Breast epithelium (tissue), 3 donors: ENCODE measurements around the gene ACR.
"Not testable (repeated sequence)": the region's sequence is repeated elsewhere in the genome, so short reads cannot be mapped to it uniquely, and the experiment has no call there.

Experiments used
- POLR2A ChIP-seq: fragments of 450-650 bp; IDR thresholded peaks from one replicate; pipeline ENCODE4 v1.6.1; 2016; ENCODE audit warnings: antibody characterized with exemption, mild to moderate bottlenecking, moderate library complexity
- TF ChIP-seq, protein P1 (sequence below), 3 donors: fragments of 450-650 bp; IDR thresholded peaks; one replicate each; pipeline ENCODE4 v1.5.1; 2016 to 2017; ENCODE audit warnings: antibody characterized with exemption in 3 of 3, mild to moderate bottlenecking in 3 of 3, moderate library complexity in 3 of 3

DNA sequence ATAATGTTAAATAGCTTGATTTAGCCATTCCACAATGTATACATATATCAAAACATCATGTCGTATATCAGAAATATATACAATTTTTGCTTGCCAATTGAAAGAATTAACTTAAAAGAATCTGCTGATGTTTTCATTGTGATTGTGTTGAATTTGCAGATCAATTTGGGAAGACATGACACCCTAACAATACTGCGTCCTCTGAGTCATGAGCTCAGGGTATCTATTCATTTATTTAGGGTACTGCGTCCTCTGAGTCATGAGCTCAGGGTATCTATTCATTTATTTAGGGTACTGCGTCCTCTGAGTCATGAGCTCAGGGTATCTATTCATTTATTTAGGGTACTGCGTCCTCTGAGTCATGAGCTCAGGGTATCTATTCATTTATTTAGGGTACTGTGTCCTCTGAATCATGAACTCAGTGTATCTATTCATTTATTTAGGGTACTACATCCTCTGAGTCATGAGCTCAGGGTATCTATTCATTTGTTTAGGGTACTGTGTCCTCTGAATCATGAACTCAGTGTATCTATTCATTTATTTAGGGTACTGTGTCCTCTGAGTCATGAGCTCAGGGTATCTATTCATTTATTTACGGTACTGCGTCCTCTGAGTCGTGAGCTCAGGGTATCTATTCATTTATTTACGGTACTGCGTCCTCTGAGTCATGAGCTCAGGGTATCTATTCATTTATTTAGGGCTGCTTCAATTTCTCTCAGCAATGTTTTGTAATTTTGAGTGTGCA is 21.8 kb downstream of the ACR start:
- TF ChIP-seq, protein P1, sequence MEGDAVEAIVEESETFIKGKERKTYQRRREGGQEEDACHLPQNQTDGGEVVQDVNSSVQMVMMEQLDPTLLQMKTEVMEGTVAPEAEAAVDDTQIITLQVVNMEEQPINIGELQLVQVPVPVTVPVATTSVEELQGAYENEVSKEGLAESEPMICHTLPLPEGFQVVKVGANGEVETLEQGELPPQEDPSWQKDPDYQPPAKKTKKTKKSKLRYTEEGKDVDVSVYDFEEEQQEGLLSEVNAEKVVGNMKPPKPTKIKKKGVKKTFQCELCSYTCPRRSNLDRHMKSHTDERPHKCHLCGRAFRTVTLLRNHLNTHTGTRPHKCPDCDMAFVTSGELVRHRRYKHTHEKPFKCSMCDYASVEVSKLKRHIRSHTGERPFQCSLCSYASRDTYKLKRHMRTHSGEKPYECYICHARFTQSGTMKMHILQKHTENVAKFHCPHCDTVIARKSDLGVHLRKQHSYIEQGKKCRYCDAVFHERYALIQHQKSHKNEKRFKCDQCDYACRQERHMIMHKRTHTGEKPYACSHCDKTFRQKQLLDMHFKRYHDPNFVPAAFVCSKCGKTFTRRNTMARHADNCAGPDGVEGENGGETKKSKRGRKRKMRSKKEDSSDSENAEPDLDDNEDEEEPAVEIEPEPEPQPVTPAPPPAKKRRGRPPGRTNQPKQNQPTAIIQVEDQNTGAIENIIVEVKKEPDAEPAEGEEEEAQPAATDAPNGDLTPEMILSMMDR (IDR thresholded peaks at IDR 0.05) = not testable (repeated sequence)
- TF ChIP-seq POLR2A = not testable (repeated sequence)
